Effector memory CD8-positive, alpha-beta T cell (primary cell): ENCODE measurements around the gene PDE6B.
"Not testable (repeated sequence)": the region's sequence is repeated elsewhere in the genome, so short reads cannot be mapped to it uniquely, and the experiment has no call there.

ENCODE experiments used
- ATAC-seq: fragments of 150-1000 bp; cut with Tn5 transposase; replicated peaks from 2 replicates; pipeline ENCODE4 v1.10.0; 2021; ENCODE audit warnings: mild to moderate bottlenecking, moderate library complexity
- DNase-seq, 3 experiments: peaks; one replicate each; pipeline ENCODE4 v3.0.0; 2021
- H3K27ac Mint-ChIP-seq, 2 donors: one replicate each; pipeline ENCODE4 v1.8.0; 2022; ENCODE audit warnings: mild to moderate bottlenecking in 2 of 2, mixed read lengths in 2 of 2, moderate library complexity in 2 of 2
- H3K27me3 Mint-ChIP-seq, 2 donors: one replicate each; pipeline ENCODE4 v1.8.0; 2022; ENCODE audit warnings: mixed read lengths in 2 of 2
- H3K36me3 Mint-ChIP-seq: one replicate; pipeline ENCODE4 v1.8.0; 2022; ENCODE audit warnings: mild to moderate bottlenecking, moderate library complexity, mixed read lengths; ENCODE audit not compliant: insufficient read depth
- H3K4me1 Mint-ChIP-seq, 2 donors: one replicate each; pipeline ENCODE4 v1.8.0; 2022; ENCODE audit warnings: low read depth in 2 of 2, mixed read lengths in 2 of 2
- H3K4me3 Mint-ChIP-seq, 2 donors: one replicate each; pipeline ENCODE4 v1.8.0; 2022; ENCODE audit warnings: mild to moderate bottlenecking in 2 of 2, mixed read lengths in 2 of 2, moderate library complexity in 2 of 2
- H3K9me3 Mint-ChIP-seq, 2 donors: one replicate each; pipeline ENCODE4 v1.8.0; 2022; ENCODE audit warnings: mixed read lengths in 2 of 2

Gene PDE6B

DNA sequence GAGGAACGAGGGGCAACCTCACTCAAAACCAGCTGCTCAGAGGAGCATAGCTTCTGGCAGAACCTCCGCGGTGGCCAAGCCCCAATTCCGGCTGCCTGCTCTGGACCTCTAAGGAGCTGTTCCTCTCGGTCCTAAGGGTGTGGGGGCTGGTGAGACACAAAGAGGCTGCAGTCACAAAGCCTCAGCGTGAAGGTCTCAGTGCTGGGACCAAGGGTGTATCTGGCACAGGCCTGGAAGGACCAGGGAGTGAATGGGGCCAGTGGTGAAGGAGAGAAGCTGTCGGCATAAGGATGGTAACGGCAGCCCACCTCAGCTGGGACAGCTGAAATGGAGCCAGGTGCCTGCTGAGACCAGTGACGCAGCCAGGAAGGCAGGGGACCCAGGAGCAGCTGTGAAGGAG lies 5.3 kb downstream of the PDE6B start:
- no peak for DNase-seq
- peaks cover 6% of the 10 kb centered on the region for H3K36me3 Mint-ChIP-seq

DNA sequence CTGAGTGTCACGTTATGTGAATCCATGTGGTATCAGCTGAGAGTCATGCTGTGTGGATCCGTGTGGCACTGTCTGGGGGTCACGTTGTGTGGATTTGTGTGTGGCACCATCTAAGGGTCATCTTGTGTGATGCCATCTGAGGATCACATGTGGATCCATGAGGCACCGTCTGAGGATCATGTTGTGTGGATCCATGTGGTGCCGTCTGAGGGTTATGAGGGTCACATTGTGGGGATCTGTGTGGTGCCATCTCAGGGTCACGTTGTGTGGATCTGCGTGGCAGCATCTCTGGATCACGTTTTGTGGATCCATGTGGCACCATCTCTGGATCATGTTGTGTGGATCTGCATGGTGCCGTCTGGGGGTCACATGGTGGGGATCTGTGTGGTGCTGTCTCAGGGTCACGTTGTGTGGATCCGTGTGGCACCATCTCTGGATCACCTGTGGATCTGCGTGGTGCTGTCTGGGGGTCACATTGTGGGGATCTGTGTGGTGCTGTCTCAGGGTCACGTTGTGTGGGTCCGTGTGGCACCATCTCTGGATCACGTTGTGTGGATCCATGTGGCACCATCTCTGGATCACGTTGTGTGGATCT lies 6.9 kb downstream of the PDE6B start:
- DNase-seq: no peak
- Mint-ChIP-seq H3K4me1 (no peaks in the 10 kb centered on the region), H3K4me3 (no peak overlapping the region), H3K9me3 (peaks cover 4 to 7% of the 10 kb centered on the region in 2 donors), H3K36me3 (peaks cover 6% of the 10 kb centered on the region), H3K27ac (no peak overlapping the region), H3K27me3 (peaks cover 0 to 21% of the 10 kb centered on the region in 2 donors)
- no peak for ATAC-seq

More for the DNA sequence above, 5.3 kb downstream of the PDE6B start:
- ATAC-seq: no peak
- Mint-ChIP-seq H3K4me3 (no peak overlapping the region), H3K27me3 (peaks cover 0 to 22% of the 10 kb centered on the region in 2 donors), H3K27ac (no peak overlapping the region), H3K4me1 (no peaks in the 10 kb centered on the region), H3K9me3 (peaks cover 4 to 7% of the 10 kb centered on the region in 2 donors)

DNA sequence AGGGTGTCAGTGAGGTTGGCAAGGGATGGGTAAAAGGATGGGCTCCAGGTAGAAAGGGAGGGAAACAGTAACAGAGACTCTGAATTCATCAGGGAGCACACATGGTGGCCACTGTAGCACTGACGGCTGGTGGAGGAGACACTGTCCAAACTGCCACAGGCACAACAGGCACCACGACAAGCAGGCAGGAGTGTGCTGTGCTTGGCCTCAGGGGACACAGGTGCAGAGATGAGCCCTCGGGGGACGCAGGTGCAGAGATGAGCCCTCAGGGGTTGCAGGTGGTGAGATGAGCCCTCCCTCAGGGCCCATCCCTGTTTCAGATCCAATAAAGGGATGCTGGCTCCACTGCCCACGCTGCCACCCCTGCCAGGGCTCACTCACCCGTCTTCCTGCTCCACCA lies 7.6 kb downstream of the PDE6B start:
- H3K4me1 Mint-ChIP-seq: no peaks in the 10 kb centered on the region
- DNase-seq (no peak), ATAC-seq (no peak)
- peaks cover 4 to 7% of the 10 kb centered on the region in 2 donors for H3K9me3 Mint-ChIP-seq
- H3K4me3 Mint-ChIP-seq: no peak overlapping the region
- peaks cover 6% of the 10 kb centered on the region for H3K36me3 Mint-ChIP-seq
- peaks cover 0 to 28% of the 10 kb centered on the region in 2 donors for H3K27me3 Mint-ChIP-seq
- H3K27ac Mint-ChIP-seq: no peak overlapping the region

DNA sequence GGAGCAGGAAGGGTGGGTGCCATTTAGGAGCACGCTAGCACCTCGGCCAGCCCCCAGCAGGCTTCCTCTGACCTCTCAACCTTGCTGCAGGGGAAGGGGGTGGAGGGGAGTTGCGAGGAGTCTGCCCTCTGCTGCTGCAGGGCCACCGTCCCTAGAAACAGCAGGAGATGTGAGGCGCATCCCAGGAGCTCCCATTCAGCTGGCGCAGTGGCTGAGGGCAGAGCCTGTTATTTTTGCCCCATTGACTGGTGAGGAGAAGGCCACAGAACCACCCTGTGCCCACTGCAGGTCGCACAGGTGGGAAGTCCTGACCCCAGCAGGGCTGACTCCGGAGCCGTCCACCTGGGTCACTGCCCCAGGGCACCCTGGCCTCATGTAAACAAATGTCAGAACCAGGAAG lies 8.0 kb downstream of the PDE6B start:
- Mint-ChIP-seq H3K4me1 (no peaks in the 10 kb centered on the region), H3K4me3 (no peak overlapping the region), H3K27me3 (peaks cover 0 to 32% of the 10 kb centered on the region in 2 donors), H3K36me3 (peaks cover 6% of the 10 kb centered on the region), H3K27ac (no peak overlapping the region), H3K9me3 (peaks cover 4 to 7% of the 10 kb centered on the region in 2 donors)
- DNase-seq (no peak), ATAC-seq (no peak)

DNA sequence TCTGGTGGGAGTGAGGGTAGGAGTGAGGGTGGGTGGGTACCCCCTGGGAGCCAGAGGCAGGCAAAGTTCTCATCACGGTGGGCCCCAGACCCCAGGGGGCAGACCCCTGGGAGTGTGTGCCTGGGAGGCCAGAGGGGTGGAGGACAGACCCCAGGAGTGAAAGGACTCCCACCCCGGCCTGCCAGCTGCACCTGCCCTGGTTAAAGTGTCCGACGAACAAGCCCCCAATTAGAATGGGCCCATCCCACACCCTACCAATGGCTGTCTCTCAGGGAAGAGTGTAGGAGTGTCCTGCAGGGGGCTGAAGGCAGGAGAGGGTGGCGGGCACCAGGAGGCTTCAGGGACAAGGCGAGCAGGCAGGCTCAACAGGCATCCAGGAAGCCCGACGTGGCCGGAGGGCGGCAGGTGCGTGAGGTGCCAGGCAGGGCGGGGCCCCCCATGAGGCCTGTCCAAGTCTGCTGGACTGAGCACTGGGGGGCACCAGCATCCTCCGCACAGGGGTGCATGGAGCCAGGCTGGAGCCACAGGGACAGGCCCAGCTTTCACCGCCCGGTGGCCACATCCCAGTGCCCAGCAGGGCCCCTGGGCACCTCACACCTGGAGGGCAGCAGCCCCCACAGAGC lies 8.7 kb downstream of the PDE6B start:
- Mint-ChIP-seq H3K9me3 (peaks cover 4 to 7% of the 10 kb centered on the region in 2 donors), H3K27ac (no peak overlapping the region), H3K36me3 (peaks cover 6% of the 10 kb centered on the region), H3K4me3 (no peak overlapping the region), H3K27me3 (peaks cover 0 to 39% of the 10 kb centered on the region in 2 donors), H3K4me1 (no peaks in the 10 kb centered on the region)
- no peak for DNase-seq
- ATAC-seq: no peak

DNA sequence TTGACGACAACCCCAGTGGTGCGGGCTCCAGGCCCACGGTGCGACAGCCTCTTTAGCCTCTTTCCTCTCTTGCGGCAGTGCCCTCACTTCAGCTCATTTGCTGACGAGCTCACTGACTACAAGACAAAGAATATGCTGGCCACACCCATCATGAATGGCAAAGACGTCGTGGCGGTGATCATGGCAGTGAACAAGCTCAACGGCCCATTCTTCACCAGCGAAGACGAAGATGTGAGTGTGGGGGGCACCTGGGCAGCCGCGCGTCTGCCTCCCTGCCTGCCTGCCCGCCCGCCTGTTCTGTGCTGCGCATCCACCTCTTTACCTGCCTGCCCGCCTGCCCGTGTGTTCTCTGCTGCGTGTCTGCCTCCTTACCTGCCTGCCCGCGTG lies 9.2 kb downstream of the PDE6B start:
- Mint-ChIP-seq H3K27ac (no peak overlapping the region), H3K27me3 (peaks cover 0 to 41% of the 10 kb centered on the region in 2 donors), H3K4me1 (no peaks in the 10 kb centered on the region), H3K4me3 (no peak overlapping the region), H3K36me3 (peaks cover 3% of the 10 kb centered on the region), H3K9me3 (peaks cover 4 to 7% of the 10 kb centered on the region in 2 donors)
- ATAC-seq (no peak), DNase-seq (no peak)

DNA sequence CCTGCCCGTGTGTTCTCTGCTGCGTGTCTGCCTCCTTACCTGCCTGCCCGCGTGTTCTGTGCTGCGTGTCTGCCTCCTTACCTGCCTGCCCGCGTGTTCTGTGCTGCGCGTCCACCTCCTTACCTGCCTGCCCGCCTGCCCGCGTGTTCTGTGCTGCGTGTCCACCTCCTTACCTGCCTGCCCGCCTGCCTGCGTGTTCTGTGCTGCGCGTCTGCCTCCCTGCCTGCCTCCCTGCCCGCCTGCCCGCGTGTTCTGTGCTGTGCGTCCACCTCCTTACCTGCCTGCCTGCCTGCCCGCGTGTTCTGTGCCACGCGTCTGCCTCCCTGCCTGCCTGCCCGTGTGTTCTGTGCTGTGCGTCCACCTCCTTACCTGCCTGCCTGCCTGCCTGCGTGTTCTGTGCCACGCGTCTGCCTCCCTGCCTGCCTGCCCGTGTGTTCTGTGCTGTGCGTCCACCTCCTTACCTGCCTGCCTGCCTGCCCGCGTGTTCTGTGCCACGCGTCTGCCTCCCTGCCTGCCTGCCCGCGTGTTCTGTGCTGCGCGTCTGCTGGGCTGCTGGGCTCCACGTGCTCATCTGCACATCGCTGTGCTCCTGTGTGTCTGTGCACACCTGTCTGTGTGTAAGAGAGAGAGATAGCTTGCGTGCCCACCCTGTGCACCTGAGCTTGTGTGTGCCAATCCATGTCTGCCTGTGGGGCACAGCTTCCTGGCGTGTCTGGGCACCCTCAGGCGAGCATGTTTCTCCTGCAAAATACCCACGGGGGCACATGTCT lies 9.9 kb downstream of the PDE6B start:
- H3K9me3 Mint-ChIP-seq, H3K27ac Mint-ChIP-seq, DNase-seq, H3K4me3 Mint-ChIP-seq, H3K4me1 Mint-ChIP-seq, H3K36me3 Mint-ChIP-seq, ATAC-seq: not testable (repeated sequence)
- H3K27me3 Mint-ChIP-seq: peaks cover 0 to 37% of the 10 kb centered on the region in 2 donors

DNA sequence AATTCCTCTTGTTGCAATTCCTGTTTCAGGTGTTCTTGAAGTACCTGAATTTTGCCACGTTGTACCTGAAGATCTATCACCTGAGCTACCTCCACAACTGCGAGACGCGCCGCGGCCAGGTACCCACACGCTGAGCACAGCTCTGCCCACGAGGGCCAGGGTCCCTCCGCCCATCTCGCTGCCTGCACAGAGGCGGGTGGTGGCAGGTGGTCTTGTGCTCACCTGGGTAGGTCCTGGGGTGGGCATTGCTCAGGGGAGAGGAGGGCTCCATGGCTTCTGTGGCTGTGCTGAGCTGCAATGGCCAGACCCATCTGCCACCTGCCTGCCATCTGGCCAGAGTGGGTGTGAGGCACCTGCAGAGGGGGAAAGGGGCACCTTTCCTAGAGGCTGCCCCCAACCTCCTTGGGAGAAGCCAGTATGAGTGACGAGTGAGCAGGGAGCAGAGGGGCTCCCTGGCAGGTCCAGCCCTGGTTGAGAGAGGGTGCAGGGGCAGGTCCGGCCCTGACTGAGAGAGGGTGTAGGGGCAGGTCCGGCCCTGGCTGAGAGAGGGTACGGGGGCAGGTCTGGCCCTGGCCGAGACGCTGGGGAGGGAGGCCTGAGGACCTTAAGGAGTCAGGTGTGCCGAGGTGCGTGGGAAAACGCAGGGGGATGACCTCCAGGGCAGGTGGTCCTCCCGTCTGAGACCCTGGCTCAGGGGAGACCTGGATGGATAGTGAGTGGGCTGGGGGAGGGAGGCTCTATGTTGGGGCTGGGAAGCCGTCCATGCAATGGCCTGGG lies 10.7 kb downstream of the PDE6B start:
- Mint-ChIP-seq H3K4me3 (no peak overlapping the region), H3K27me3 (peaks cover 5 to 44% of the 10 kb centered on the region in 2 donors), H3K4me1 (no peaks in the 10 kb centered on the region), H3K27ac (no peak overlapping the region), H3K36me3 (no peaks in the 10 kb centered on the region), H3K9me3 (peaks cover 3 to 7% of the 10 kb centered on the region in 2 donors)
- no peak for ATAC-seq
- no peak for DNase-seq

DNA sequence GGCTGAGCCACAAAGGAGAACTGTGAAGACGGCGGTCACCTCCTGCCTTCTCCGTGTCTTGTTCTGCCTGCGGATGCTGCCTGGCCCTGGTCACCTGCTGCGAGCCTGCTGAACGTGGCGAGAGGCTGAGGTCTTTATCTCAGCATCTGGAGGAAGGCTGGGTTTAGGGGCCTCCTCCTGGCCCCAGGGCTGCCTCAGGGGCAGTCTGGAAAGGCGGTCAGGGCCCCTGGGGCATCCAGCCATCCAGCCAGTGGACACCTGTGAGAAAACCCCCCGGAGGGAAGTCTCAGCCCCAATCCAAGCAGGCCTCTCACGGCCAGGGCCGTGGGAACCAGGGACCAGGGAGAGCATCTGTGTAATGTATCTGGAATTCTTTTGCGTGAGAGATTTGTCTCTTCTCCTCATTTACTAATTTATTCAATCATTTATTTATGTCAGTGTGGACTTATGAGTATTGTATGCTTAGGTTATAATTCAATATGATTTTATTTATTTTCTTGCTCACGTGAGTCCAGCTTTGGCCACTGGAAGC lies 11.3 kb downstream of the PDE6B start:
- no peaks in the 10 kb centered on the region for H3K4me1 Mint-ChIP-seq
- H3K4me3 Mint-ChIP-seq: no peak overlapping the region
- DNase-seq (no peak), ATAC-seq (no peak)
- peaks cover 9 to 46% of the 10 kb centered on the region in 2 donors for H3K27me3 Mint-ChIP-seq
- no peaks in the 10 kb centered on the region for H3K36me3 Mint-ChIP-seq
- no peak overlapping the region for H3K27ac Mint-ChIP-seq
- H3K9me3 Mint-ChIP-seq: no peaks in the 10 kb centered on the region

DNA sequence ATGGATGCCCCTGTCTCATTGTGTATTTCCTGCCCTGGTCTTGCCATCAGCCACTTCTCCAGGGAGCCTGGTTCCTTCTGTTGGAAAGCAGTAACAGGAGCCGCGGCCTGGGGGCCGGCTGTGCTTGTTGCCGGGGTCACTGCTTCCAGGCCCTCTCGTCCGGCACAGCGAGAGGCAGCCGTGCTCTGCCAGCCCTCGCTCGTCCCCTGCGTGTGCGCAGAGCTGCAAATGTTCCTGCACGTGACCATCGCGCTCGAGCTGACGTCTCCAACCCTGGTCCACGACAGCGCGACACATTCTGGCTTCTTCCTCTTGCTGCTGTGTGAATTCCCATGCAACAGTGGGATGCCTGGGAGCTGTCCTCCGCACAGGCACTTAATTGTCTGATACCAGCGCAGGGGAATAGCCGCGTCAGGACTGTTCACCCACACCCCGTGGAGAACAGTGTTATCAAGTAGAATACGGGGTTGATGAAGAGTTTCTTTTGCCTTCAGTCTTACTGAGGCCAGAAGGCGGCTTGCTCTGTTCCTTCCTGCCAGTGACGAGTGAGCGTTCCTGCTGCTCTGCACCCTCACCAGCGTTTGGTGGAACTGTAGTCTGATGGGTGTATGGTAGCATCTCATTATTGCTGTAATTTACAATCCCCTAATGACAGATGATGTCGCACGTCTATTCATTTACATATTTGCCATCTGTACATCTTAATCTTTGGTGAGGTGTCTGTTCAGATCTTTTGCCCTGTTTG lies 12.3 kb downstream of the PDE6B start:
- Mint-ChIP-seq H3K9me3 (no peaks in the 10 kb centered on the region), H3K36me3 (no peaks in the 10 kb centered on the region), H3K4me3 (no peak overlapping the region), H3K27me3 (peaks cover 9 to 46% of the 10 kb centered on the region in 2 donors), H3K4me1 (no peaks in the 10 kb centered on the region), H3K27ac (no peak overlapping the region)
- DNase-seq (no peak), ATAC-seq (no peak)

DNA sequence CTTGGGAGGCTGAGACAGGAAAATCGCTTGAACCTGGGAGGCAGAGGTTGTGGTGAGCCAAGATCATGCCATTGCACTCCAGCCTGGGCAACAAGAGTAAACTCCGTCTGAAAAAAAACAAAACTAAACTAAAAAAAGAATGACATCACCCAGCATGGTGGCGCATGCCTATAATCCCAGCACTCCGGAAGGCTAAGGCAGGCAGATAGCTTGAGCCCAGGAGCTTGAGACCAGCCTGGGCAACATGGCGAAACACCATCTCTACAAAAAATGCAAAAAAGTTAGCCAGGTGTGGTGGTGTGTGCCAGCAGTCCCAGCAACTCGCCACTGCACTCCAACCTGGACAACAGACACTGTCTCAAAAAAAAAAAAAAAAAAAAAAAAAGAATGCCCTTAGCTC lies 17.0 kb downstream of the PDE6B start:
- H3K4me3 Mint-ChIP-seq, ATAC-seq: not testable (repeated sequence)

DNA sequence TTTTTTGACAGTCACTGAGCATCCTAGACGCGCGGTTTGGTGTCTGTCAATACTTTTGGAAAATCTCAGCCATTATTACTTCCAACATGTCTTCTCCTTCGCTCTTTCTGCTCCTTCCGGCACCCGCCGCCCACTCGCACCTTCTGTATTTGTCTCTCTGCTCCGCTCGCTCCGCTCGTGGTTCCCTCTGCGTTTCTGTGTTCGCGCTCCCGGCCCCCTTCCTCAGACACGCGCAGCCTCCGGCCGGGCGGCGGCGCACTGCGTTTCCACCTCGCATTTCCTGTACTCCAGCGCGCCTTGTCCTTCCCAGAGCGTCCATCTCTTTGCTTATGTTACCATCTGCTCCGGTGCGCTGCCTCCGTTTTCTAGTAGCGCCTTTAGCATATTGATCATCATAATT lies 21.1 kb downstream of the PDE6B start:
- ATAC-seq: no peak
- Mint-ChIP-seq H3K27ac (no peak overlapping the region), H3K27me3 (peaks cover 16 to 37% of the 10 kb centered on the region in 2 donors)

More for the DNA sequence above, 17.0 kb downstream of the PDE6B start:
- DNase-seq, H3K27ac Mint-ChIP-seq, H3K36me3 Mint-ChIP-seq, H3K4me1 Mint-ChIP-seq, H3K9me3 Mint-ChIP-seq: not testable (repeated sequence)
- peaks cover 24 to 48% of the 10 kb centered on the region in 2 donors for H3K27me3 Mint-ChIP-seq

More for the DNA sequence above, 21.1 kb downstream of the PDE6B start:
- peak overlapping the region; percentile 17 to 57 for H3K4me3 Mint-ChIP-seq
- H3K36me3 Mint-ChIP-seq: no peaks in the 10 kb centered on the region
- H3K4me1 Mint-ChIP-seq: peaks cover 0 to 4% of the 10 kb centered on the region in 2 donors
- DNase-seq: no peak
- no peaks in the 10 kb centered on the region for H3K9me3 Mint-ChIP-seq
